HG02884 (cell line): ENCODE data around the gene MRPL18.

Source experiments
- ATAC-seq: cut with Tn5 transposase; IDR thresholded peaks from one replicate; pipeline ENCODE4 v1.9.1; 2021; ENCODE audit warnings: mild to moderate bottlenecking, moderate library complexity; ENCODE audit not compliant: unreplicated experiment

The MRPL18 gene

DNA sequence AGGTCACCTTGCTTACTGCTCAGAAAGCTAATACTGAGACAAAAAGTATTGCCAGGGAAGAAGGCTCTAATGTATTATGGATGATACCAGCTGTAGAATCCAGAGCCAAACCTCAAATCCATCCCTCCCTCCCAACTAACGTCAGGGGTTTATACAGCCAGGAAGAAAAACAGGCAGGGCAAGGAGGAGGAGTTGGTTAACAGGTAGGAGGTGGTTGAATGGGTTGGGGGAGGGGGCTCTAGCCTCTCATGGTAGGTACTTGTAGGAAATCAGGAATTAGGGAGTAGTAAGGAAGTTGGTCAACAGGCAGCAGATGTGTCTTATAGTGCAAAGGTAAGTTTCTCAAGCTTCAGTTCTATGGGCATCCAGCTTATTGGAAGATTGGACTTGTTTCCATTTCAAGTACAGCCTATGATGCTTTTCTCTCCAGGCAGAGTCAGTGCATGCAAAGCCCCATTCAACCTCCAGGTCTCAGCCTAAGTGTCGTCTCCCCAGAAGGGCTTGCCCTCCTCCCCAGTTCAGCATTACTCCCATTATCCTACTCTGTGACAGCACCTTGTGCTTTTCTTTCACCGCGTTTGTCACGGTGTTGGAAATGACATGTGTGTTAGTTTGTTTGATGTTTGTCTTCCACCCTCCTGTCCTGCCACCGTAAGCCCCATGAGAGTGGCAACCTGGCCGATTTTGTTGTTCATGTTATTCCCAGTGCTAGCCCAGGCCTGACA is 47.9 kb downstream of the MRPL18 start:
- no peak for ATAC-seq

DNA sequence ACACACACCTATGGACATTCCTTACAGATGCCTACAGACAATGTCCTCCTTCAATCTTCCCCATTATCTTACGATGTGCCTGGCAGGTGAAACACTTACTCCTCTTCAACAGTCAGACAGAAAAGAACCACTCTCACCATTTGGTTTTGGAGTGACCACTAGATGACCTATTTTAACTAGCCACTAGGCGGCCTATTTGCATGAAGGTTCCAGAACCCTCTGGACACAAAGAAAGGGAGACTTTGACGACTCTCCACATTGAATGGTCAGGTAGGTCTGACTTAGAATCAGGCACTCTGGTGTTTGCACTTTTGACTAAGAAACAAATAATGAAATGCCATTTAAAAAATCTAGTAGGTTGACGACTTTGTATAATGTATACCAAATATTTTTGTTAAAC is 51.8 kb downstream of the MRPL18 start:
- no peak for ATAC-seq

DNA sequence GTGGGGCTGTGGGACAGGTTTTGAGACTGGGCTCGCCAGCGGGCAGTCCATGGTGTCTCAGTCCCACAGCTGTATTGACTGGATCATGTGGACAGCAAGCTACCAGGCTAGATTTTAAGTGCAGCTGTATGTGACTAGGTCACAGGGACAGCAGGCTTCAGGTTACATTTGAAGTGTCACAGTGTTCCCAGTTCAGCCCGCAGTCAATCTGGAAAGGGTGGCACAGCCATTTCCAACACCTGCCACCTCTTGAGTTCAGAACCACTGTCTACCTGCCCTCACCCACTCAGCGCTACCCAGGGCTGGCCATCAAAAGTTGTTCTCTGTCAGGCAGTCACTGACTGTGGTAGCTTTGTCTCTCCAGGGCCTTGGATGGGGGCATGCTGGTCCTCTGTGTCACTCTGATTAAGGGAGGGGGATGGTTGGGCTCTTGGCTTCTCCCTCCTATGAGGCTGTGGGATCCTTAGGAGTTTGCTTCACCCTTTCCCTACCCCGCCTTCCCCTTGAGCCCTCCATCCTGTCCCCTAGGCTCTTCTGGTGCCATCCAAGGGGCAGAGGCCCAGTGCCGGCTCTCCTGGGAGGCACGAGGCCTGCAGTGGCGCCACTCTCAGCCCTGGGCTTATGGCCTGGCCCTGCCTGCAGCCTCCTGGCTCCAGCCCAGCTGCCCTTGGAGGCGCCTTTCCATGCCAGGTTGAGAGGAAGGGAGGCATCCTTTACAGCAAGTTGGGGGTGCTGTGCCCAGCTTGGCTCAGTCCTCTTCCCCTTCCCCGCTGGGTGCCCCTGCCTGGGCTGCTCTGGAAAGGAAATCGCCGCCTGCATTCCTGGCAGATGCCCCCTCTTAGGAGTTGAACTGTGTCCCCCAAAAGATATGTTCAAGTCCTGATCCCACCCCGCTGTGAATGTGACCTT is 54.7 kb downstream of the MRPL18 start:
- ATAC-seq, result no peak
